K562 (cell line): ENCODE results near the gene HERC3. TPM values are rescaled to one million over a fixed set of nuclear protein-coding genes. Genes with fewer than 3 reads are reported as not detected.

Source experiments
- ATAC-seq: fragments of 200-7000 bp; cut with Tn5 transposase; 3 replicates; pipeline ENCODE4 v1.9.1; 2020; ENCODE audit warnings: moderate library complexity
- BruUV-seq: library from RNA; stranded (reverse); fragments of 400-500 nt; replicated peaks from 2 replicates; lab custom pipeline; 2021; lab: Mats Ljungman, UMichigan
- CTCF ChIA-PET: fragments of 300-600 bp; formaldehyde crosslinking; extraction: SDS; loops from one replicate; lab custom pipeline; 2021; ENCODE audit warnings: low intra/inter-chr PET ratio; lab: Yijun Ruan, JAX
- POLR2A ChIA-PET: fragments of 300-600, 350-650 bp; sonication (Branson Sonifier 250); formaldehyde crosslinking; extraction: SDS; loops from one replicate; lab custom pipeline; 2021; ENCODE audit warnings: antibody characterized with exemption, inconsistent platforms; lab: Yijun Ruan, JAX
- DNase-seq, 4 experiments: peaks; one replicate each; pipeline versions ENCODE4 v3.0.0 to v3.0.0-alpha.2; 2011 to 2018; ENCODE audit warnings: low spot score in 3 of 4, mixed read lengths in 3 of 4; ENCODE audit errors: extremely low read depth in 1 of 4
- FAIRE-seq: peaks from 2 replicates; lab custom pipeline; 2011; peaks lifted over from hg19 to GRCh38; lab: Jason Lieb, UNC
- H2AFZ ChIP-seq: 2 replicates; pipeline ENCODE4 v1.6.0; 2011; ENCODE audit warnings: low read depth, low read length, control low read depth, inconsistent platforms
- H3K27ac ChIP-seq: fragments of 200-600 bp; 3 replicates; pipeline ENCODE4 v1.8.0; 2011; ENCODE audit warnings: low read depth, mild to moderate bottlenecking, control low read depth, inconsistent platforms, low read length, moderate library complexity, mixed read lengths; ENCODE audit errors: extremely low read depth
- H3K27me3 ChIP-seq, 2 experiments: fragments of 300-600 bp in 1 of 2; 2 replicates in 1 of 2; 3 replicates in 1 of 2; pipeline versions ENCODE4 v1.6.0 to v1.8.0; 2011; ENCODE audit warnings: inconsistent platforms in 2 of 2, low read length in 2 of 2, mild to moderate bottlenecking in 1 of 2, mixed read lengths in 1 of 2, moderate library complexity in 1 of 2; ENCODE audit not compliant: control insufficient read depth in 2 of 2, insufficient read depth in 2 of 2
- H3K36me3 ChIP-seq: fragments of 300-600 bp; 3 replicates; pipeline ENCODE4 v1.8.0; 2011; ENCODE audit warnings: mild to moderate bottlenecking, low read length, inconsistent platforms; ENCODE audit not compliant: control insufficient read depth, insufficient read depth
- H3K4me1 ChIP-seq, 2 experiments: fragments of 200-600 bp in 1 of 2; replicated peaks in 1 of 2; 2 replicates in 1 of 2; 3 replicates in 1 of 2; pipeline versions ENCODE4 v1.5.1 to v1.8.0; 2011; ENCODE audit warnings: inconsistent platforms in 2 of 2, low read length in 2 of 2, mild to moderate bottlenecking in 1 of 2, mixed read lengths in 1 of 2, moderate library complexity in 1 of 2; ENCODE audit not compliant: control insufficient read depth in 2 of 2, insufficient read depth in 2 of 2
- H3K4me2 ChIP-seq: 2 replicates; pipeline ENCODE4 v1.6.1; 2011; ENCODE audit warnings: low read length, control low read depth, inconsistent platforms, mixed read lengths; ENCODE audit not compliant: insufficient read depth
- H3K4me3 ChIP-seq: fragments of 200-600 bp; sonication (generic), shearing (Covaris generic); 2 replicates; pipeline ENCODE4 v1.5.1; 2016; ENCODE audit warnings: control low read depth, inconsistent platforms
- H3K79me2 ChIP-seq: fragments of 200-600 bp; 3 replicates; pipeline ENCODE4 v1.8.0; 2011; ENCODE audit warnings: low read length, inconsistent platforms; ENCODE audit not compliant: control insufficient read depth, insufficient read depth
- H3K9ac ChIP-seq, 2 experiments: 2 replicates each; pipeline versions ENCODE4 v1.6.0 to v1.6.1; 2011; ENCODE audit warnings: low read depth in 2 of 2, low read length in 2 of 2, control low read depth in 1 of 2, inconsistent platforms in 1 of 2, mild to moderate bottlenecking in 1 of 2, mixed read lengths in 1 of 2; ENCODE audit not compliant: insufficient read depth in 1 of 2
- H3K9me1 ChIP-seq: one replicate; pipeline ENCODE4 v1.6.0; 2011; ENCODE audit warnings: inconsistent platforms, mild to moderate bottlenecking, low read length, moderate library complexity; ENCODE audit not compliant: control insufficient read depth, insufficient read depth
- H3K9me3 ChIP-seq: replicated peaks from 2 replicates; pipeline ENCODE4 v1.5.1; 2011; ENCODE audit warnings: low read depth, low read length, inconsistent platforms; ENCODE audit not compliant: control insufficient read depth, insufficient read depth
- H4K20me1 ChIP-seq: replicated peaks from 2 replicates; pipeline ENCODE4 v1.6.1; 2011; ENCODE audit warnings: low read length, inconsistent platforms, mixed read lengths; ENCODE audit not compliant: control insufficient read depth, insufficient read depth
- BCL6 ChIP-seq: fragments of 250-450 bp; sonication (Bioruptor Pico); IDR thresholded peaks from 2 replicates; pipeline ENCODE4 v1.4.0; 2020
- ELF1 ChIP-seq: fragments of 200-800 bp; sonication (Bioruptor generic); IDR thresholded peaks from 2 replicates; pipeline ENCODE4 v1.6.1; 2016; ENCODE audit warnings: missing genetic modification characterization, missing compliant biosample characterization
- HMG20A ChIP-seq: fragments of 450-650 bp; formaldehyde crosslinking; conservative IDR thresholded peaks from 2 replicates; pipeline ENCODE4 v1.4.0; 2020; ENCODE audit warnings: mild to moderate bottlenecking, mixed read lengths
- JUNB ChIP-seq: fragments of 450-650 bp; formaldehyde crosslinking; conservative IDR thresholded peaks from 2 replicates; pipeline ENCODE4 v1.4.0; 2020; ENCODE audit warnings: mild to moderate bottlenecking
- PTBP1 ChIP-seq: fragments of 200-400 bp; formaldehyde crosslinking; IDR thresholded peaks from 2 replicates; pipeline ENCODE4 v1.6.1; 2017; ENCODE audit warnings: low read depth, low read length
- TAF7 ChIP-seq: fragments of 450-650 bp; IDR thresholded peaks from 2 replicates; pipeline ENCODE4 v1.6.1; 2016; ENCODE audit warnings: missing genetic modification characterization, missing compliant biosample characterization
- TBP ChIP-seq: optimal IDR thresholded peaks from 2 replicates; pipeline ENCODE3; 2011; ENCODE audit warnings: low read depth, low read length, improper control_type of control experiment
- ZBTB7A ChIP-seq: IDR thresholded peaks from 2 replicates; pipeline ENCODE4 v1.6.1; 2011; ENCODE audit warnings: low read depth, mild to moderate bottlenecking, low read length, moderate library complexity, borderline replicate concordance; ENCODE audit not compliant: control insufficient read depth
- ZNF121 ChIP-seq: sonication (generic); formaldehyde crosslinking; conservative IDR thresholded peaks from 2 replicates; pipeline ENCODE4 v1.8.0; 2022; ENCODE audit warnings: missing genetic modification reagents
- ZNF146 ChIP-seq: IDR thresholded peaks from one replicate; pipeline ENCODE4 v1.6.1; 2018; ENCODE audit warnings: missing compliant biosample characterization; ENCODE audit not compliant: unreplicated experiment
- WGBS: fragments of 100-300 bp; shearing (Covaris generic); methylation state at CpG from one replicate; pipeline ENCODE4 v1.1.6; 2016; ENCODE audit warnings: low coverage, mixed read lengths; ENCODE audit not compliant: insufficient coverage; ENCODE audit errors: missing lambda C conversion rate; 5-methylcytosine and 5-hydroxymethylcytosine counted together
- in situ Hi-C: fragments of 300-500 bp; cut with MboI; formaldehyde crosslinking; loops from 4 replicates; pipeline ENCODE4 v1.15.0; 2018; ENCODE audit warnings: inconsistent platforms, mixed read lengths
- intact Hi-C: fragments of 100-400 bp; cut with micrococcal nuclease; formaldehyde crosslinking; loops from 2 replicates; pipeline ENCODE4 v1.14.2; 2022
- polyA plus RNA-seq, 8 experiments: library from polyadenylated mRNA; depleted of rRNA in 4 of 8; stranded (reverse) in 5 of 8; unstranded in 3 of 8; fragments of >200 nt; fragmentation: Nextera tagmentation in 2 of 8; fragmentation: Illumina TruSeq in 1 of 8; extraction: Ambion mirVana in 2 of 8; extraction: Trizol in 1 of 8; gene quantifications; 2 replicates each; pipeline versions ENCODE4 v1.2.1 to v1.2.3, GENCODE V29; 2011 to 2014; ENCODE audit warnings: inconsistent platforms in 1 of 8, missing spikeins in 1 of 8
- total RNA-seq, 7 experiments: library from RNA; depleted of rRNA in 6 of 7; stranded (reverse); fragments of >200 nt in 6 of 7; fragmentation: Illumina TruSeq in 2 of 7; extraction: Trizol in 2 of 7; gene quantifications; 2 replicates each; pipeline versions ENCODE4 v1.2.1 to v1.2.3, GENCODE V29; 2011 to 2021; ENCODE audit warnings: low replicate concordance in 1 of 7
- TF ChIP-seq, protein P1 (sequence below): fragments of 250-450 bp; sonication (Bioruptor Pico); IDR thresholded peaks from 2 replicates; pipeline ENCODE4 v1.5.0; 2022; ENCODE audit warnings: mild to moderate bottlenecking
- TF ChIP-seq, protein P2 (sequence below), 3 experiments: fragments of 200-800 bp in 1 of 3; fragments of 250-450 bp in 1 of 3; fragments of 450-650 bp in 1 of 3; sonication (Bioruptor Pico) in 1 of 3; sonication (Bioruptor generic) in 1 of 3; formaldehyde crosslinking in 1 of 3; IDR thresholded peaks; 2 replicates each; pipeline versions ENCODE4 v1.6.1 to v1.8.0; 2016 to 2022; ENCODE audit warnings: mild to moderate bottlenecking in 2 of 3, missing genetic modification characterization in 2 of 3, missing compliant biosample characterization in 1 of 3, moderate library complexity in 1 of 3
- TF ChIP-seq, protein P3 (sequence below): fragments of 450-650 bp; IDR thresholded peaks from 2 replicates; pipeline ENCODE4 v1.6.1; 2016; ENCODE audit warnings: antibody characterized with exemption
- TF ChIP-seq, protein P4 (sequence below): IDR thresholded peaks from 3 replicates; pipeline ENCODE4 v1.6.1; 2011; ENCODE audit warnings: borderline replicate concordance, mild to moderate bottlenecking; ENCODE audit not compliant: insufficient read length, insufficient read depth

Gene HERC3
- total and polyA plus RNA-seq, 9 of the 15 experiments (the other 6 are each of a cell fraction or from before 2014, with no cell fraction given) = 1.8 to 13.1 (median 7.6) TPM

DNA sequence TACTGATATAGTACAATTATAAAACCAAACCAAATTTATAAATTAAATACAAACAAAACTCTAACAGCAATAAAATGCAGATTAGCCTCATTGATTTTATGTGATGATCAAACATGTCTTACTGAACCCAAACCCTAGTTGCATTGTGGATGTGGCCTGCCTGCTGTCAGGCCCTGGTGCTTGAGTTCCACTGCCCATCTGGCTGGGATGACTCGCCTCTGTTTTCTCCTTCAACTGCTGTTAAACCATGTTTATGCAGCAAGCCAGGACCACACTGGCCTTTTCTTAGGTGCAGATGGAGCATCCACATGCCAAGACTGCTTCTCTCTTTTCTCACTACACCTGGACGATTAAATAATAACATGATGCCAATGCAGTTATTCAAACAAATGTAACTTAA, 82.7 kb downstream of the HERC3 start:
- Histone ChIP-seq H4K20me1 (no peaks in the 10 kb centered on the region), H2AFZ (no peak overlapping the region), H3K4me2 (no peak overlapping the region), H3K9me1 (no peaks in the 10 kb centered on the region), H3K27me3 (no peaks in the 10 kb centered on the region), H3K9me3 (no peaks in the 10 kb centered on the region; the same call in 1 of the 2 replicates), H3K4me3 (no peak overlapping the region), H3K9ac (no peak overlapping the region), H3K4me1 (peaks cover 0 to 2% of the 10 kb centered on the region in 2 experiments; a peak in 1 of 5 replicates), H3K27ac (no peak overlapping the region), H3K36me3 (no peaks in the 10 kb centered on the region), H3K79me2 (no peaks in the 10 kb centered on the region)
- in situ Hi-C loops (no loop called here), intact Hi-C loops (loop anchor here (5.0 to 10.0 kb wide), 2 partner anchors 120 to 347 kb away; no protein-coding TSS in a partner anchor)
- FAIRE-seq = no peak
- POLR2A ChIA-PET = interaction anchor here (1.0 kb wide), 1 partner anchor 23 kb away, joined by 4 read pairs; no protein-coding TSS in a partner anchor
- CTCF ChIA-PET = no interaction called here
- no peak for DNase-seq
- WGBS = 39% methylated on average over 2 of the region's 2 CpGs
- no peak for ATAC-seq
- BruUV-seq = no TSS peak
- TF ChIP-seq ELF1 (tag) (no peak), ZNF121 (CRISPR knock-in tag) (no peak), TBP (no peak), ZNF146 (CRISPR knock-in tag) (no peak), ZBTB7A (no peak), HMG20A (CRISPR knock-in tag) (no peak), PTBP1 (no peak), TAF7 (tag) (no peak), BCL6 (CRISPR knock-in tag) (no peak), JUNB (CRISPR knock-in tag) (no peak)
- TF ChIP-seq, protein P1, sequence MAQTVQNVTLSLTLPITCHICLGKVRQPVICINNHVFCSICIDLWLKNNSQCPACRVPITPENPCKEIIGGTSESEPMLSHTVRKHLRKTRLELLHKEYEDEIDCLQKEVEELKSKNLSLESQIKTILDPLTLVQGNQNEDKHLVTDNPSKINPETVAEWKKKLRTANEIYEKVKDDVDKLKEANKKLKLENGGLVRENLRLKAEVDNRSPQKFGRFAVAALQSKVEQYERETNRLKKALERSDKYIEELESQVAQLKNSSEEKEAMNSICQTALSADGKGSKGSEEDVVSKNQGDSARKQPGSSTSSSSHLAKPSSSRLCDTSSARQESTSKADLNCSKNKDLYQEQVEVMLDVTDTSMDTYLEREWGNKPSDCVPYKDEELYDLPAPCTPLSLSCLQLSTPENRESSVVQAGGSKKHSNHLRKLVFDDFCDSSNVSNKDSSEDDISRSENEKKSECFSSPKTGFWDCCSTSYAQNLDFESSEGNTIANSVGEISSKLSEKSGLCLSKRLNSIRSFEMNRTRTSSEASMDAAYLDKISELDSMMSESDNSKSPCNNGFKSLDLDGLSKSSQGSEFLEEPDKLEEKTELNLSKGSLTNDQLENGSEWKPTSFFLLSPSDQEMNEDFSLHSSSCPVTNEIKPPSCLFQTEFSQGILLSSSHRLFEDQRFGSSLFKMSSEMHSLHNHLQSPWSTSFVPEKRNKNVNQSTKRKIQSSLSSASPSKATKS (CRISPR knock-in tag) = no peak
- TF ChIP-seq, protein P2, sequence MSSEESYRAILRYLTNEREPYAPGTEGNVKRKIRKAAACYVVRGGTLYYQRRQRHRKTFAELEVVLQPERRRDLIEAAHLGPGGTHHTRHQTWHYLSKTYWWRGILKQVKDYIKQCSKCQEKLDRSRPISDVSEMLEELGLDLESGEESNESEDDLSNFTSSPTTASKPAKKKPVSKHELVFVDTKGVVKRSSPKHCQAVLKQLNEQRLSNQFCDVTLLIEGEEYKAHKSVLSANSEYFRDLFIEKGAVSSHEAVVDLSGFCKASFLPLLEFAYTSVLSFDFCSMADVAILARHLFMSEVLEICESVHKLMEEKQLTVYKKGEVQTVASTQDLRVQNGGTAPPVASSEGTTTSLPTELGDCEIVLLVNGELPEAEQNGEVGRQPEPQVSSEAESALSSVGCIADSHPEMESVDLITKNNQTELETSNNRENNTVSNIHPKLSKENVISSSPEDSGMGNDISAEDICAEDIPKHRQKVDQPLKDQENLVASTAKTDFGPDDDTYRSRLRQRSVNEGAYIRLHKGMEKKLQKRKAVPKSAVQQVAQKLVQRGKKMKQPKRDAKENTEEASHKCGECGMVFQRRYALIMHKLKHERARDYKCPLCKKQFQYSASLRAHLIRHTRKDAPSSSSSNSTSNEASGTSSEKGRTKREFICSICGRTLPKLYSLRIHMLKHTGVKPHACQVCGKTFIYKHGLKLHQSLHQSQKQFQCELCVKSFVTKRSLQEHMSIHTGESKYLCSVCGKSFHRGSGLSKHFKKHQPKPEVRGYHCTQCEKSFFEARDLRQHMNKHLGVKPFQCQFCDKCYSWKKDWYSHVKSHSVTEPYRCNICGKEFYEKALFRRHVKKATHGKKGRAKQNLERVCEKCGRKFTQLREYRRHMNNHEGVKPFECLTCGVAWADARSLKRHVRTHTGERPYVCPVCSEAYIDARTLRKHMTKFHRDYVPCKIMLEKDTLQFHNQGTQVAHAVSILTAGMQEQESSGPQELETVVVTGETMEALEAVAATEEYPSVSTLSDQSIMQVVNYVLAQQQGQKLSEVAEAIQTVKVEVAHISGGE (CRISPR knock-in tag; IDR thresholded peaks at IDR 0.05) = no peak
- TF ChIP-seq, protein P3, sequence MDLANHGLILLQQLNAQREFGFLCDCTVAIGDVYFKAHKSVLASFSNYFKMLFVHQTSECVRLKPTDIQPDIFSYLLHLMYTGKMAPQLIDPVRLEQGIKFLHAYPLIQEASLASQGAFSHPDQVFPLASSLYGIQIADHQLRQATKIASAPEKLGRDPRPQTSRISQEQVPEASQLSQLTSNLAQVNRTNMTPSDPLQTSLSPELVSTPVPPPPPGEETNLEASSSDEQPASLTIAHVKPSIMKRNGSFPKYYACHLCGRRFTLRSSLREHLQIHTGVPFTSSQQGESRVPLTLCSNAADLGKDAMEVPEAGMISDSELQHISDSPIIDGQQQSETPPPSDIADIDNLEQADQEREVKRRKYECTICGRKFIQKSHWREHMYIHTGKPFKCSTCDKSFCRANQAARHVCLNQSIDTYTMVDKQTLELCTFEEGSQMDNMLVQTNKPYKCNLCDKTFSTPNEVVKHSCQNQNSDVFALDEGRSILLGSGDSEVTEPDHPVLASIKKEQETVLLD = no peak
- TF ChIP-seq, protein P4, sequence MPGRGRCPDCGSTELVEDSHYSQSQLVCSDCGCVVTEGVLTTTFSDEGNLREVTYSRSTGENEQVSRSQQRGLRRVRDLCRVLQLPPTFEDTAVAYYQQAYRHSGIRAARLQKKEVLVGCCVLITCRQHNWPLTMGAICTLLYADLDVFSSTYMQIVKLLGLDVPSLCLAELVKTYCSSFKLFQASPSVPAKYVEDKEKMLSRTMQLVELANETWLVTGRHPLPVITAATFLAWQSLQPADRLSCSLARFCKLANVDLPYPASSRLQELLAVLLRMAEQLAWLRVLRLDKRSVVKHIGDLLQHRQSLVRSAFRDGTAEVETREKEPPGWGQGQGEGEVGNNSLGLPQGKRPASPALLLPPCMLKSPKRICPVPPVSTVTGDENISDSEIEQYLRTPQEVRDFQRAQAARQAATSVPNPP = no peak
